Fibroblast of mammary gland (primary cell): ENCODE data around the gene MOCS2.

Source experiments
- DNase-seq: peaks from one replicate; pipeline ENCODE4 v3.0.0-alpha.2; 2010; ENCODE audit warnings: low read depth
- H3K4me3 ChIP-seq: 2 replicates; pipeline ENCODE4 v1.5.1; 2011; ENCODE audit warnings: low read depth, mild to moderate bottlenecking, low read length, moderate library complexity; ENCODE audit not compliant: control insufficient read depth
- TF ChIP-seq, protein P1 (sequence below): conservative IDR thresholded peaks from 2 replicates; pipeline ENCODE4 v1.5.1; 2011; ENCODE audit warnings: low read depth, low read length, inconsistent platforms; ENCODE audit not compliant: control insufficient read depth, insufficient read depth

Gene MOCS2

GRCh38 chr5:53089481-53089991, 20.0 kb downstream of the MOCS2 start:
- TF ChIP-seq, protein P1, sequence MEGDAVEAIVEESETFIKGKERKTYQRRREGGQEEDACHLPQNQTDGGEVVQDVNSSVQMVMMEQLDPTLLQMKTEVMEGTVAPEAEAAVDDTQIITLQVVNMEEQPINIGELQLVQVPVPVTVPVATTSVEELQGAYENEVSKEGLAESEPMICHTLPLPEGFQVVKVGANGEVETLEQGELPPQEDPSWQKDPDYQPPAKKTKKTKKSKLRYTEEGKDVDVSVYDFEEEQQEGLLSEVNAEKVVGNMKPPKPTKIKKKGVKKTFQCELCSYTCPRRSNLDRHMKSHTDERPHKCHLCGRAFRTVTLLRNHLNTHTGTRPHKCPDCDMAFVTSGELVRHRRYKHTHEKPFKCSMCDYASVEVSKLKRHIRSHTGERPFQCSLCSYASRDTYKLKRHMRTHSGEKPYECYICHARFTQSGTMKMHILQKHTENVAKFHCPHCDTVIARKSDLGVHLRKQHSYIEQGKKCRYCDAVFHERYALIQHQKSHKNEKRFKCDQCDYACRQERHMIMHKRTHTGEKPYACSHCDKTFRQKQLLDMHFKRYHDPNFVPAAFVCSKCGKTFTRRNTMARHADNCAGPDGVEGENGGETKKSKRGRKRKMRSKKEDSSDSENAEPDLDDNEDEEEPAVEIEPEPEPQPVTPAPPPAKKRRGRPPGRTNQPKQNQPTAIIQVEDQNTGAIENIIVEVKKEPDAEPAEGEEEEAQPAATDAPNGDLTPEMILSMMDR: no peak
- peak; percentile 8 for DNase-seq

GRCh38 chr5:53087621-53088121, 21.9 kb downstream of the MOCS2 start:
- H3K4me3 ChIP-seq: no peak overlapping the region
- DNase-seq: no peak
- TF ChIP-seq, protein P1: no peak

More at GRCh38 chr5:53089481-53089991, 20.0 kb downstream of the MOCS2 start:
- H3K4me3 ChIP-seq: no peak overlapping the region

DNA sequence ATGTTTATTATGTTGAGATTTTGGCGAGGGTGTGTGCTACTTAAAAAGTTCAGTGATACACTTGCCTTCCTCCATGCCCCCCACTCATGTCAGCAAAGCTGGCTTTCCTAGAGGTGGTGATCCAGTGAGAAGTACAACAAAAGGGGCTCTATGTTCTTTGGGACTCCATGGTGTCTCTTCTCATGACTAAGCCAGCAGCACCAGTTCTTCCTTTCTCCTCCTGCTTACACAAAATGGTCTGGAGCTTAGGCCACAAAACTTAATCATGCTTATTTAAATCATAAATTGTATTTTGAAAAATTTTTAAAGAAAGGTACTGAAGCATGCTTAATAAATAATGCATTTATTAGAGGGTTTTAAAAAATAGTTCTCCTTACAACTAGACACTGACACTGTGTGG, 22.4 kb downstream of the MOCS2 start:
- TF ChIP-seq, protein P1: no peak
- DNase-seq: no peak
- H3K4me3 ChIP-seq: no peak overlapping the region

DNA sequence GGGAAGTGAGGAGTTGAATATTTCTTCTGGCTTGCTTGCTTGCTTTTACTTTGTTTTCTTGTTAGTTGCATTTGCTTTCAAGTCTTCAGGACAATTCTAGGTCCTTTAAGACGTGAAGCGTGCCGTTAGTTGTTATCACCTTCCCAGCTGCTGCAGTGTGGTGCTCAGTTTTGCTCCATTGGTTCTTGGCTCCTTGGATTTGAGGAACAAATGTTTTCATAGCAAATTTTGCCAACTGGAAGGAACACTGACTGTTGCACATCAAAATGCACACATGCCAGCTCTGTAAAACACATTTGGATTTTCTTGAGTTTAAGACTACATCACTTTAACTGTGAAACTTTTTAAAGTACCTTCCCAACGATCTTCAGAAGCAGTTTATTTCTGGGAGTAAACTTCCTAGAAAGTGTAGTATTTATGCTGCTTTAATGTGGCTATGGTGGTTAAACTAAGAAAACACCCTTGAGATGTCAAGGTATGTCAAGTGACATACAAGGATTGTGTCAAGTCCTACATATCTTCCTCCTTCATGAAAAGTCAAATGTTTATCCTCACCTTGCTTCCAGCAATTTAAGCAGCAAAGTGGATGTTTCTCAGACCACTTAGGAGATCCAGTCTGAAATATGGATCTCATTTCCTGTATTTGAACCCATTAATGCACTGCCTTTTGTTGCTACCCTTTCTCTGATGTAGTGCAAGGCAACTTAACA, 24.9 kb downstream of the MOCS2 start:
- DNase-seq: no peak
- TF ChIP-seq, protein P1: no peak
- no peak overlapping the region for H3K4me3 ChIP-seq

GRCh38 chr5:53083927-53084326, 25.6 kb downstream of the MOCS2 start:
- TF ChIP-seq, protein P1: no peak
- H3K4me3 ChIP-seq: no peak overlapping the region
- DNase-seq: no peak

- no peak for DNase-seq
- TF ChIP-seq, protein P1: no peak
Observed at GRCh38 chr5:53080271-53080670, 29.3 kb downstream of the MOCS2 start.

More at GRCh38 chr5:53080271-53080670, 29.3 kb downstream of the MOCS2 start:
- H3K4me3 ChIP-seq: no peak overlapping the region
